ENCODE measurements around the gene GALNS. TPM values are rescaled to one million over a fixed set of nuclear protein-coding genes. Genes with fewer than 3 reads are reported as not detected.

The GALNS gene
- 10 to 100 TPM in 2 of 4 donors, 1 to 10 TPM in 2; 1.8 to 36.2 (median 16.4) TPM for total RNA-seq

- peak within 1 kb of the TSS; percentile 78 to 81 for H3K27ac ChIP-seq
- DNase-seq, result peak; percentile 99
- no peaks in the 10 kb centered on the region for H3K27me3 ChIP-seq
- H3K36me3 ChIP-seq, result no peaks in the 10 kb centered on the region
- intact Hi-C loops (cut with DNase I; ENCODE audit: low total_unique reads), result no loop called here
- no peaks in the 10 kb centered on the region for H3K9me3 ChIP-seq
- TF ChIP-seq CTCF (IDR thresholded peaks at IDR 0.05) (peak in 1 of 4 experiments; percentile 29), POLR2A (IDR thresholded peaks at IDR 0.05) (peak; percentile 78 to 82)
- H3K4me3 ChIP-seq, result peak within 1 kb of the TSS; percentile 90
- H3K4me1 ChIP-seq, result peaks cover 0 to 17% of the 10 kb centered on the region in 2 donors
These were observed at the start of gene GALNS, which contains the start of gene TRAPPC2L for GRCh38 chr16:88856828-88857727. Gene GALNS (minus strand): TSS chr16:88856947. CDS start chr16:88856877, 70 bp downstream. Gene TRAPPC2L (plus strand): TSS chr16:88857127. CDS start chr16:88857151, 24 bp downstream.

- Histone ChIP-seq H3K9me3 (no peaks in the 10 kb centered on the region), H3K4me3 (no peak overlapping the region), H3K27ac (no peak overlapping the region), H3K36me3 (no peaks in the 10 kb centered on the region), H3K4me1 (no peaks in the 10 kb centered on the region), H3K27me3 (no peaks in the 10 kb centered on the region)
- TF ChIP-seq CTCF (IDR thresholded peaks at IDR 0.05), result no peak
- TF ChIP-seq POLR2A (IDR thresholded peaks at IDR 0.05), result no peak
- DNase-seq, result no peak
- intact Hi-C loops (cut with DNase I; ENCODE audit: low total_unique reads), result no loop called here
These were observed 49.3 kb upstream of the GALNS start for GRCh38 chr16:88906020-88906419.

- intact Hi-C loops (cut with DNase I; ENCODE audit: low total_unique reads), result no loop called here
- TF ChIP-seq POLR2A (IDR thresholded peaks at IDR 0.05) (no peak), CTCF (IDR thresholded peaks at IDR 0.05) (no peak)
- Histone ChIP-seq H3K9me3 (no peaks in the 10 kb centered on the region), H3K27ac (no peak overlapping the region), H3K4me3 (no peak overlapping the region), H3K4me1 (no peaks in the 10 kb centered on the region), H3K36me3 (no peaks in the 10 kb centered on the region), H3K27me3 (no peaks in the 10 kb centered on the region)
- DNase-seq, result no peak
These were observed 48.8 kb upstream of the GALNS start for GRCh38 chr16:88905563-88905962.

DNA sequence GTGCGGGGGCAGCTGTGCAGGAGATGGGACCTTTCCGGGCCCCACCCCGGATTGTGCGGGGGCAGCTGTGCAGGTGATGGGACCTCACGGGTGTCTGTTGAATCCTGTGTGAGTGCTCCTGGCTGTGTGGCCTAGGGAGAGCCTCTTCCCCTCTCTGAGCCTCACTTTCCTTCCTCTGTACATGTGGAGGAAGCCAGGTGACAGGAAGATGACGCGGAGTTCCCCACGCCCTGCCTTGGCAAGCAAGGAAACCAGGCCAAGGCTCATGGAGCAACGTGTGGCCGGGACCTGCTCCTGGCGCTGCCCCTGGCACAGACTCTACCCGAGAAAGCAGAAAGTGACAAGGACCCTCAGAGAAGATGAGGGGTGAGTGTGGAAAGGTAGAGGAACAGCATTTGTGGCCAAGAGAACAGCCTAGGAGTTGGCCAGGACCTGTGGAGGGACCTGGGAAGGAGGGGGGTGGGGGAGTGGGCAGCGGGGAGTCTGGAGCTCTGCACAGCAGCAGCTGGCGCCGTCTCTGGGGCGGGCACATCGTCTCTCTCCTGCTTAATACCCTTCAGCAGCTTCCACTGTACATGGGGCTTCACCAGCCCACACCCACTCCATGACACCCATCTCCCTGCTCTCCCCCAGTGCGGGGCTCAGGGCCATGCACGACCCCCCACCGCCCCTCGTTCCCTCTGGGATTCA, 48.1 kb upstream of the GALNS start:
- H3K9me3 ChIP-seq, result no peaks in the 10 kb centered on the region
- H3K4me3 ChIP-seq, result no peak overlapping the region
- no peak for DNase-seq
- no peak for TF ChIP-seq POLR2A (IDR thresholded peaks at IDR 0.05)
- TF ChIP-seq CTCF (IDR thresholded peaks at IDR 0.05), result no peak
- H3K4me1 ChIP-seq, result no peaks in the 10 kb centered on the region
- intact Hi-C loops (cut with DNase I; ENCODE audit: low total_unique reads), result no loop called here
- H3K27ac ChIP-seq, result no peak overlapping the region
- H3K27me3 ChIP-seq, result no peaks in the 10 kb centered on the region
- H3K36me3 ChIP-seq, result no peaks in the 10 kb centered on the region

- H3K4me3 ChIP-seq, result no peak overlapping the region
- TF ChIP-seq CTCF (IDR thresholded peaks at IDR 0.05) (no peak), POLR2A (IDR thresholded peaks at IDR 0.05) (no peak)
- no peak for DNase-seq
- H3K27ac ChIP-seq, result no peak overlapping the region
- no peaks in the 10 kb centered on the region for H3K27me3 ChIP-seq
- no peaks in the 10 kb centered on the region for H3K36me3 ChIP-seq
- H3K9me3 ChIP-seq, result no peaks in the 10 kb centered on the region
- no peaks in the 10 kb centered on the region for H3K4me1 ChIP-seq
- intact Hi-C loops (cut with DNase I; ENCODE audit: low total_unique reads), result no loop called here
These were observed 46.5 kb upstream of the GALNS start for GRCh38 chr16:88903267-88903666.
